WTC11 (cell line): Measurements from ENCODE around the gene RNF113A. TPM values are rescaled to one million over a fixed set of nuclear protein-coding genes. Genes with fewer than 3 reads are reported as not detected.

Source experiments
- ATAC-seq: fragments of 200-7000 bp; cut with Tn5 transposase; 2 replicates; pipeline ENCODE4 v1.10.0; 2021; ENCODE audit warnings: mild to moderate bottlenecking, moderate library complexity
- CTCF ChIA-PET: fragments of 300-600 bp; sonication (Branson Sonifier 250); formaldehyde crosslinking; loops from one replicate; lab custom pipeline; 2021; ENCODE audit warnings: antibody characterized with exemption; lab: Charles Lee
- POLR2A ChIA-PET: fragments of 350-600 bp; sonication (Branson Sonifier 250); formaldehyde crosslinking; loops from one replicate; lab custom pipeline; 2021; ENCODE audit warnings: antibody characterized with exemption; lab: Charles Lee
- DNase-seq: peaks from one replicate; pipeline ENCODE4 v3.0.0; 2021; ENCODE audit warnings: low spot score
- H3K27ac Mint-ChIP-seq: 2 replicates; pipeline ENCODE4 v1.8.0; 2021; ENCODE audit warnings: mixed read lengths
- H3K27me3 Mint-ChIP-seq: 2 replicates; pipeline ENCODE4 v1.8.0; 2021; ENCODE audit warnings: low read depth, mild to moderate bottlenecking, moderate library complexity, mixed read lengths
- H3K36me3 Mint-ChIP-seq: 2 replicates; pipeline ENCODE4 v1.8.0; 2021; ENCODE audit warnings: mixed read lengths
- H3K4me1 Mint-ChIP-seq: 2 replicates; pipeline ENCODE4 v1.8.0; 2022; ENCODE audit warnings: mixed read lengths
- H3K4me3 Mint-ChIP-seq: 2 replicates; pipeline ENCODE4 v1.8.0; 2021; ENCODE audit warnings: mild to moderate bottlenecking, moderate library complexity, mixed read lengths
- H3K9me3 Mint-ChIP-seq: 2 replicates; pipeline ENCODE4 v1.8.0; 2021; ENCODE audit warnings: mixed read lengths
- AFF4 ChIP-seq: sonication (generic); formaldehyde crosslinking; IDR thresholded peaks from 2 replicates; pipeline ENCODE4 v1.8.1; 2023; ENCODE audit warnings: mild to moderate bottlenecking, missing genetic modification reagents, borderline replicate concordance
- CREB1 ChIP-seq: sonication (generic); formaldehyde crosslinking; IDR thresholded peaks from 2 replicates; pipeline ENCODE4 v1.8.0; 2023; ENCODE audit warnings: mild to moderate bottlenecking, missing genetic modification reagents
- ELF4 ChIP-seq: sonication (generic); formaldehyde crosslinking; IDR thresholded peaks from 2 replicates; pipeline ENCODE4 v1.8.1; 2022; ENCODE audit warnings: low read depth, mild to moderate bottlenecking, moderate library complexity, missing genetic modification reagents
- EMX1 ChIP-seq: fragments of 250-450 bp; sonication (Bioruptor Pico); IDR thresholded peaks from 2 replicates; pipeline ENCODE4 v1.8.0; 2021; ENCODE audit warnings: mild to moderate bottlenecking
- GABPB1 ChIP-seq: sonication (generic); formaldehyde crosslinking; IDR thresholded peaks from 2 replicates; pipeline ENCODE4 v1.8.1; 2023; ENCODE audit warnings: mild to moderate bottlenecking, missing genetic modification reagents
- GRHL2 ChIP-seq: fragments of 250-450 bp; sonication (Bioruptor Pico); IDR thresholded peaks from 2 replicates; pipeline ENCODE4 v1.8.0; 2022; ENCODE audit warnings: mild to moderate bottlenecking, moderate library complexity; ENCODE audit not compliant: insufficient replicate concordance, severe bottlenecking
- HMGXB4 ChIP-seq: sonication (generic); formaldehyde crosslinking; IDR thresholded peaks from 2 replicates; pipeline ENCODE4 v1.8.1; 2023; ENCODE audit warnings: mild to moderate bottlenecking, moderate library complexity, missing genetic modification reagents
- MYBL2 ChIP-seq: sonication (generic); formaldehyde crosslinking; IDR thresholded peaks from 2 replicates; pipeline ENCODE4 v1.8.1; 2023; ENCODE audit warnings: mild to moderate bottlenecking, moderate library complexity, missing genetic modification reagents
- NR1H2 ChIP-seq: sonication (generic); formaldehyde crosslinking; IDR thresholded peaks from 2 replicates; pipeline ENCODE4 v1.9.0; 2021; ENCODE audit warnings: mild to moderate bottlenecking, moderate library complexity, missing genetic modification reagents
- NR2C2 ChIP-seq: sonication (generic); formaldehyde crosslinking; IDR thresholded peaks from 2 replicates; pipeline ENCODE4 v1.8.0; 2022; ENCODE audit warnings: mild to moderate bottlenecking, missing genetic modification reagents
- PREB ChIP-seq: sonication (generic); formaldehyde crosslinking; IDR thresholded peaks from 2 replicates; pipeline ENCODE4 v1.8.1; 2022; ENCODE audit warnings: mild to moderate bottlenecking, missing genetic modification reagents, moderate library complexity, borderline replicate concordance
- RELA ChIP-seq: sonication (generic); formaldehyde crosslinking; IDR thresholded peaks from 2 replicates; pipeline ENCODE4 v1.8.1; 2022; ENCODE audit warnings: missing genetic modification reagents, mild to moderate bottlenecking, borderline replicate concordance
- SOX15 ChIP-seq: fragments of 250-450 bp; sonication (Bioruptor Pico); IDR thresholded peaks from 2 replicates; pipeline ENCODE4 v1.9.0; 2021; ENCODE audit warnings: mild to moderate bottlenecking
- TEAD4 ChIP-seq: sonication (generic); formaldehyde crosslinking; IDR thresholded peaks from 2 replicates; pipeline ENCODE4 v1.8.0; 2022; ENCODE audit warnings: mild to moderate bottlenecking, missing genetic modification reagents
- USF1 ChIP-seq: sonication (generic); formaldehyde crosslinking; IDR thresholded peaks from 2 replicates; pipeline ENCODE4 v1.8.0; 2022; ENCODE audit warnings: mild to moderate bottlenecking, missing genetic modification reagents
- ZBTB21 ChIP-seq: sonication (generic); formaldehyde crosslinking; IDR thresholded peaks from 2 replicates; pipeline ENCODE4 v1.8.1; 2023; ENCODE audit warnings: mild to moderate bottlenecking, missing genetic modification reagents, borderline replicate concordance
- ZNF121 ChIP-seq: sonication (generic); formaldehyde crosslinking; IDR thresholded peaks from 2 replicates; pipeline ENCODE4 v1.8.0; 2023; ENCODE audit warnings: missing genetic modification reagents
- ZNF396 ChIP-seq: fragments of 250-450 bp; sonication (Bioruptor Pico); IDR thresholded peaks from 2 replicates; pipeline ENCODE4 v1.8.0; 2021; ENCODE audit warnings: mild to moderate bottlenecking, moderate library complexity, borderline replicate concordance
- ZNF423 ChIP-seq: fragments of 250-450 bp; sonication (Bioruptor Pico); IDR thresholded peaks from 2 replicates; pipeline ENCODE4 v2.1.2; 2022; ENCODE audit warnings: mild to moderate bottlenecking, moderate library complexity
- total RNA-seq: library from RNA; stranded (reverse); gene quantifications from 3 replicates; pipeline ENCODE4 v1.2.3, GENCODE V29; 2021

Gene RNF113A
- total RNA-seq, 1 experiment from 2014 or later: 16.9 TPM

- Mint-ChIP-seq H3K4me1 (no peaks in the 10 kb centered on the region), H3K27me3 (no peaks in the 10 kb centered on the region), H3K4me3 (no peak overlapping the region), H3K27ac (no peak overlapping the region), H3K9me3 (no peaks in the 10 kb centered on the region), H3K36me3 (no peaks in the 10 kb centered on the region)
- CTCF ChIA-PET: no interaction called here
- no peak for DNase-seq
- POLR2A ChIA-PET: no interaction called here
- ATAC-seq: no peak
- no peak for TF ChIP-seq SOX15 (CRISPR knock-in tag)
- no peak for TF ChIP-seq ZNF121 (CRISPR knock-in tag)
- no peak for TF ChIP-seq MYBL2 (CRISPR knock-in tag)
Measured at GRCh38 chrX:119917877-119918276, 46.3 kb upstream of the RNF113A start.

GRCh38 chrX:119916310-119916709, 44.8 kb upstream of the RNF113A start:
- Mint-ChIP-seq H3K9me3 (no peaks in the 10 kb centered on the region), H3K27ac (no peak overlapping the region), H3K4me1 (no peaks in the 10 kb centered on the region), H3K4me3 (no peak overlapping the region), H3K36me3 (no peaks in the 10 kb centered on the region)
- CTCF ChIA-PET: no interaction called here
- POLR2A ChIA-PET: no interaction called here
- TF ChIP-seq ELF4 (CRISPR knock-in tag) (no peak), CREB1 (CRISPR knock-in tag) (no peak), HMGXB4 (no peak), ZNF396 (CRISPR knock-in tag) (no peak), NR1H2 (CRISPR knock-in tag) (no peak)
- TF ChIP-seq, all 79 proteins: peak for 0
- DNase-seq (no peak), ATAC-seq (no peak)
- H3K27me3 Mint-ChIP-seq: no peaks in the 10 kb centered on the region; the same call in 1 of the 2 replicates

- Mint-ChIP-seq H3K4me3 (no peak overlapping the region), H3K36me3 (no peaks in the 10 kb centered on the region), H3K9me3 (no peaks in the 10 kb centered on the region), H3K4me1 (peaks cover 2% of the 10 kb centered on the region), H3K27ac (no peak overlapping the region)
- DNase-seq: no peak
- CTCF ChIA-PET: no interaction called here
- POLR2A ChIA-PET: no interaction called here
- TF ChIP-seq GRHL2 (CRISPR knock-in tag) (no peak), RELA (no peak), USF1 (CRISPR knock-in tag) (no peak), PREB (no peak), TEAD4 (CRISPR knock-in tag) (no peak), NR2C2 (CRISPR knock-in tag) (no peak), GABPB1 (CRISPR knock-in tag) (no peak), ZBTB21 (CRISPR knock-in tag) (no peak), AFF4 (CRISPR knock-in tag) (no peak), ZNF396 (CRISPR knock-in tag) (no peak), EMX1 (CRISPR knock-in tag) (no peak), ZNF423 (CRISPR knock-in tag) (no peak), ZNF121 (CRISPR knock-in tag) (no peak)
- TF ChIP-seq, all 79 proteins: peak for 0
- no peaks in the 10 kb centered on the region for H3K27me3 Mint-ChIP-seq
- ATAC-seq: no peak
Measured at GRCh38 chrX:119900976-119901375, 29.4 kb upstream of the RNF113A start.
